Karpas-422 (cell line): ENCODE data around the gene CROCC2. TPM values are rescaled to one million over a fixed set of nuclear protein-coding genes. Genes with fewer than 3 reads are reported as not detected.
A peak's percentile ranks its signal among the peaks of the same experiment; 100 is the strongest.

Experiments
- DNase-seq: peaks from one replicate; pipeline ENCODE4 v3.0.0-alpha.2; 2015
- H2AFZ ChIP-seq: fragments of 200-600 bp; sonication (generic); 2 replicates; pipeline ENCODE4 v1.6.1; 2014; ENCODE audit warnings: antibody characterized with exemption, low read length, mixed read lengths
- H3K27ac ChIP-seq: fragments of 200-600 bp; sonication (generic); 2 replicates; pipeline ENCODE4 v1.5.1; 2014; ENCODE audit warnings: mild to moderate bottlenecking, low read length, moderate library complexity
- H3K27me3 ChIP-seq: fragments of 200-600 bp; sonication (generic); 2 replicates; pipeline ENCODE4 v1.6.1; 2014; ENCODE audit warnings: low read length, mixed read lengths
- H3K36me3 ChIP-seq: fragments of 200-600 bp; sonication (generic); 2 replicates; pipeline ENCODE4 v1.6.1; 2014; ENCODE audit warnings: low read length, mixed read lengths; ENCODE audit not compliant: insufficient read depth
- H3K4me1 ChIP-seq: fragments of 200-600 bp; sonication (generic); 2 replicates; pipeline ENCODE4 v1.6.1; 2014; ENCODE audit warnings: mild to moderate bottlenecking, low read length, mixed read lengths
- H3K4me2 ChIP-seq: fragments of 200-600 bp; sonication (generic); 2 replicates; pipeline ENCODE4 v1.6.1; 2014; ENCODE audit warnings: low read length, low read depth, mild to moderate bottlenecking; ENCODE audit not compliant: poor library complexity, severe bottlenecking
- H3K4me3 ChIP-seq: fragments of 200-600 bp; sonication (generic); 2 replicates; pipeline ENCODE4 v1.5.1; 2014; ENCODE audit warnings: mild to moderate bottlenecking, antibody characterized with exemption, low read length, mixed read lengths
- H3K79me2 ChIP-seq: fragments of 200-600 bp; sonication (generic); 2 replicates; pipeline ENCODE4 v1.6.1; 2014; ENCODE audit warnings: mild to moderate bottlenecking, low read length, mixed read lengths
- H3K9ac ChIP-seq: fragments of 200-600 bp; sonication (generic); 2 replicates; pipeline ENCODE4 v1.6.0; 2014; ENCODE audit warnings: low read length
- H3K9me2 ChIP-seq: fragments of 200-600 bp; sonication (generic), shearing (Covaris generic); replicated peaks from 2 replicates; pipeline ENCODE4 v1.6.0; 2014; ENCODE audit warnings: mild to moderate bottlenecking, low read length, moderate library complexity; ENCODE audit not compliant: insufficient read depth
- H3K9me3 ChIP-seq: fragments of 300-700, 200-600 bp; sonication (generic); 2 replicates; pipeline ENCODE4 v1.6.1; 2014; ENCODE audit warnings: low read length, mixed read lengths
- H4K20me1 ChIP-seq: fragments of 200-600 bp; sonication (generic); 2 replicates; pipeline ENCODE4 v1.6.1; 2014; ENCODE audit warnings: mild to moderate bottlenecking, antibody characterized with exemption, low read length, low read depth; ENCODE audit not compliant: insufficient read depth
- total RNA-seq: library from RNA; depleted of rRNA; stranded (reverse); fragments of >200 nt; shearing (Covaris generic); gene quantifications from 2 replicates; pipeline ENCODE4 v1.2.3, GENCODE V29; 2014; ENCODE audit warnings: low replicate concordance

The CROCC2 gene
- total RNA-seq, 1 experiment from 2014 or later = not detected

- peaks cover 2% of the 10 kb centered on the region; the same call in 1 of the 2 replicates for H3K4me1 ChIP-seq
- H3K9me3 ChIP-seq = no peaks in the 10 kb centered on the region
- H3K27me3 ChIP-seq = no peaks in the 10 kb centered on the region
- H3K4me2 ChIP-seq = no peak overlapping the region
- H3K36me3 ChIP-seq = no peaks in the 10 kb centered on the region
- no peaks in the 10 kb centered on the region for H3K9me2 ChIP-seq
- H3K4me3 ChIP-seq = no peak overlapping the region
- H4K20me1 ChIP-seq = no peaks in the 10 kb centered on the region
- no peak overlapping the region for H3K9ac ChIP-seq
- H3K79me2 ChIP-seq = no peaks in the 10 kb centered on the region
- H3K27ac ChIP-seq = no peak overlapping the region
- H2AFZ ChIP-seq = no peak overlapping the region
- peak; percentile 55 for DNase-seq
Measured at GRCh38 chr2:240905176-240905781, 857 bp upstream of the CROCC2 start.

- Histone ChIP-seq H3K36me3 (no peaks in the 10 kb centered on the region), H3K4me3 (no peak overlapping the region), H3K27ac (no peak overlapping the region), H3K4me1 (no peaks in the 10 kb centered on the region; the same call in 1 of the 2 replicates), H3K9me2 (no peaks in the 10 kb centered on the region), H3K9me3 (no peaks in the 10 kb centered on the region), H3K79me2 (no peaks in the 10 kb centered on the region), H3K27me3 (no peaks in the 10 kb centered on the region), H4K20me1 (no peaks in the 10 kb centered on the region), H2AFZ (no peak overlapping the region), H3K9ac (no peak overlapping the region), H3K4me2 (no peak overlapping the region)
- DNase-seq = no peak
Measured at GRCh38 chr2:240906911-240907590, 915 bp downstream of the CROCC2 start.

GRCh38 chr2:240909216-240909974 lies 3.3 kb downstream of the CROCC2 start:
- no peaks in the 10 kb centered on the region for H3K9me3 ChIP-seq
- no peak overlapping the region for H2AFZ ChIP-seq
- no peak for DNase-seq
- no peaks in the 10 kb centered on the region for H4K20me1 ChIP-seq
- H3K27ac ChIP-seq = no peak overlapping the region
- H3K9ac ChIP-seq = no peak overlapping the region
- no peaks in the 10 kb centered on the region for H3K36me3 ChIP-seq
- H3K4me3 ChIP-seq = no peak overlapping the region
- H3K27me3 ChIP-seq = no peaks in the 10 kb centered on the region
- H3K9me2 ChIP-seq = no peaks in the 10 kb centered on the region
- no peak overlapping the region for H3K4me2 ChIP-seq
- no peaks in the 10 kb centered on the region for H3K79me2 ChIP-seq
- H3K4me1 ChIP-seq = no peaks in the 10 kb centered on the region; the same call in 1 of the 2 replicates

- no peaks in the 10 kb centered on the region for H3K79me2 ChIP-seq
Measured at GRCh38 chr2:240911641-240912265, 5.6 kb downstream of the CROCC2 start.

GRCh38 chr2:240912878-240913809 lies 7.0 kb downstream of the CROCC2 start:
- no peaks in the 10 kb centered on the region for H3K79me2 ChIP-seq
- no peaks in the 10 kb centered on the region for H3K9me2 ChIP-seq
- H3K9ac ChIP-seq = no peak overlapping the region
- H2AFZ ChIP-seq = no peak overlapping the region
- no peak overlapping the region for H3K27ac ChIP-seq
- H3K4me3 ChIP-seq = no peak overlapping the region
- no peak overlapping the region for H3K4me2 ChIP-seq
- no peak for DNase-seq
- H4K20me1 ChIP-seq = peaks cover 6% of the 10 kb centered on the region; the same call in 1 of the 2 replicates
- H3K36me3 ChIP-seq = no peaks in the 10 kb centered on the region
- H3K4me1 ChIP-seq = peaks cover 8% of the 10 kb centered on the region
- H3K9me3 ChIP-seq = no peaks in the 10 kb centered on the region
- no peaks in the 10 kb centered on the region for H3K27me3 ChIP-seq

More at GRCh38 chr2:240911641-240912265, 5.6 kb downstream of the CROCC2 start:
- Histone ChIP-seq H4K20me1 (no peaks in the 10 kb centered on the region; the same call in 1 of the 2 replicates), H3K9me3 (no peaks in the 10 kb centered on the region), H3K9me2 (no peaks in the 10 kb centered on the region), H3K36me3 (no peaks in the 10 kb centered on the region), H3K4me1 (peaks cover 4% of the 10 kb centered on the region), H3K9ac (no peak overlapping the region), H3K27ac (no peak overlapping the region), H2AFZ (no peak overlapping the region), H3K4me2 (no peak overlapping the region), H3K27me3 (no peaks in the 10 kb centered on the region), H3K4me3 (no peak overlapping the region)
- DNase-seq = no peak

GRCh38 chr2:240913810-240914644 lies 7.9 kb downstream of the CROCC2 start:
- no peaks in the 10 kb centered on the region for H3K9me3 ChIP-seq
- peaks cover 8% of the 10 kb centered on the region for H3K4me1 ChIP-seq
- H2AFZ ChIP-seq = no peak overlapping the region
- no peak overlapping the region for H3K4me3 ChIP-seq
- H3K9ac ChIP-seq = no peak overlapping the region
- no peak overlapping the region for H3K4me2 ChIP-seq
- H3K27ac ChIP-seq = no peak overlapping the region
- H3K36me3 ChIP-seq = no peaks in the 10 kb centered on the region
- peaks cover 6% of the 10 kb centered on the region; the same call in 1 of the 2 replicates for H4K20me1 ChIP-seq
- DNase-seq = peak; percentile 85
- H3K79me2 ChIP-seq = no peaks in the 10 kb centered on the region
- no peaks in the 10 kb centered on the region for H3K9me2 ChIP-seq
- H3K27me3 ChIP-seq = no peaks in the 10 kb centered on the region
